IMR-90 (cell line): ENCODE data around the gene MTLN. TPM values are rescaled to one million over a fixed set of nuclear protein-coding genes. Genes with fewer than 3 reads are reported as not detected.
"Not testable (repeated sequence)": the region's sequence is repeated elsewhere in the genome, so short reads cannot be mapped to it uniquely, and the experiment has no call there.

Source experiments
- ATAC-seq: fragments of 200-7000 bp; cut with Tn5 transposase; 2 replicates; pipeline ENCODE4 v1.9.1; 2020; ENCODE audit warnings: low read depth, mild to moderate bottlenecking, moderate library complexity
- BruUV-seq: library from RNA; stranded (reverse); fragments of 400-500 nt; replicated peaks from 2 replicates; lab custom pipeline; 2021; lab: Mats Ljungman, UMichigan
- CTCF ChIA-PET: fragments of 300-600 bp; formaldehyde crosslinking; extraction: SDS; loops from one replicate; lab custom pipeline; 2021; ENCODE audit warnings: antibody characterized with exemption; lab: Yijun Ruan, JAX
- POLR2A ChIA-PET: fragments of 300-600 bp; sonication (Branson Sonifier 250); formaldehyde crosslinking; loops from one replicate; lab custom pipeline; 2022; ENCODE audit warnings: antibody characterized with exemption; ENCODE audit not compliant: unreplicated experiment; lab: Charles Lee
- DNase-seq: peaks from one replicate; pipeline ENCODE4 v3.0.0; 2013
- H2AFZ ChIP-seq: replicated peaks from 2 replicates; pipeline ENCODE3; 2013; ENCODE audit warnings: low read length, mild to moderate bottlenecking; ENCODE audit not compliant: poor library complexity
- H2AK5ac ChIP-seq: 2 replicates; pipeline ENCODE4 v1.6.1; 2013; ENCODE audit warnings: low read depth, low read length, inconsistent platforms
- H2AK9ac ChIP-seq: replicated peaks from 2 replicates; pipeline ENCODE3; 2013; ENCODE audit warnings: mild to moderate bottlenecking, low read depth, low read length, moderate library complexity; ENCODE audit not compliant: poor library complexity
- H2BK120ac ChIP-seq: 2 replicates; pipeline ENCODE4 v1.6.1; 2013; ENCODE audit warnings: low read depth, low read length, inconsistent platforms
- H2BK15ac ChIP-seq: 3 replicates; pipeline ENCODE4 v1.6.1; 2013; ENCODE audit warnings: low read depth, low read length, inconsistent platforms
- H2BK20ac ChIP-seq: 2 replicates; pipeline ENCODE4 v1.6.1; 2013; ENCODE audit warnings: low read depth, mild to moderate bottlenecking, inconsistent platforms, low read length, moderate library complexity
- H2BK5ac ChIP-seq: 2 replicates; pipeline ENCODE4 v1.6.1; 2013; ENCODE audit warnings: mild to moderate bottlenecking, low read depth, low read length, inconsistent platforms; ENCODE audit not compliant: poor library complexity, severe bottlenecking
- H3K14ac ChIP-seq: replicated peaks from 2 replicates; pipeline ENCODE4 v1.6.1; 2013; ENCODE audit warnings: low read depth, low read length, inconsistent platforms
- H3K18ac ChIP-seq: 2 replicates; pipeline ENCODE4 v1.6.1; 2013; ENCODE audit warnings: low read depth, low read length, control low read depth
- H3K23ac ChIP-seq: 2 replicates; pipeline ENCODE4 v1.6.1; 2013; ENCODE audit warnings: low read depth, low read length, inconsistent platforms
- H3K27ac ChIP-seq: 2 replicates; pipeline ENCODE4 v1.5.1; 2013; ENCODE audit warnings: mild to moderate bottlenecking, control low read depth, low read length; ENCODE audit not compliant: insufficient read depth
- H3K27me3 ChIP-seq: 2 replicates; pipeline ENCODE4 v1.6.1; 2013; ENCODE audit warnings: low read length; ENCODE audit not compliant: control insufficient read depth, insufficient read depth
- H3K36me3 ChIP-seq: 2 replicates; pipeline ENCODE4 v1.6.1; 2013; ENCODE audit warnings: low read length, mixed read lengths; ENCODE audit not compliant: control insufficient read depth, insufficient read depth
- H3K4ac ChIP-seq: 2 replicates; pipeline ENCODE4 v1.6.1; 2013; ENCODE audit warnings: low read depth, low read length, inconsistent platforms
- H3K4me1 ChIP-seq: 2 replicates; pipeline ENCODE4 v1.6.1; 2013; ENCODE audit warnings: low read length, mixed read lengths; ENCODE audit not compliant: control insufficient read depth, insufficient read depth
- H3K4me2 ChIP-seq: 2 replicates; pipeline ENCODE4 v1.6.1; 2013; ENCODE audit warnings: low read depth, mild to moderate bottlenecking, control low read depth, low read length, moderate library complexity
- H3K4me3 ChIP-seq: 2 replicates; pipeline ENCODE4 v1.5.1; 2013; ENCODE audit warnings: low read depth, mild to moderate bottlenecking, control low read depth, low read length, moderate library complexity; ENCODE audit not compliant: insufficient read depth
- H3K56ac ChIP-seq: 2 replicates; pipeline ENCODE4 v1.6.1; 2013; ENCODE audit warnings: low read length, inconsistent platforms; ENCODE audit not compliant: insufficient read depth; ENCODE audit errors: extremely low read depth
- H3K79me1 ChIP-seq, 2 experiments: 2 replicates each; pipeline ENCODE4 v1.6.1; 2013; ENCODE audit warnings: low read length in 2 of 2, inconsistent platforms in 1 of 2, low read depth in 1 of 2
- H3K9ac ChIP-seq: 2 replicates; pipeline ENCODE4 v1.6.1; 2013; ENCODE audit warnings: low read depth, low read length, control low read depth
- H3K9me1 ChIP-seq: 2 replicates; pipeline ENCODE4 v1.6.1; 2013; ENCODE audit warnings: low read length, inconsistent platforms; ENCODE audit not compliant: insufficient read depth
- H3K9me3 ChIP-seq: 2 replicates; pipeline ENCODE4 v1.6.1; 2013; ENCODE audit warnings: low read length; ENCODE audit not compliant: control insufficient read depth, insufficient read depth
- H4K20me1 ChIP-seq: 2 replicates; pipeline ENCODE4 v1.6.1; 2013; ENCODE audit warnings: low read length, inconsistent platforms; ENCODE audit not compliant: insufficient read depth
- H4K5ac ChIP-seq: 2 replicates; pipeline ENCODE4 v1.6.1; 2013; ENCODE audit warnings: mild to moderate bottlenecking, low read depth, low read length, control low read depth
- H4K8ac ChIP-seq, 2 experiments: 2 replicates each; pipeline ENCODE4 v1.6.1; 2013; ENCODE audit warnings: low read depth in 2 of 2, low read length in 2 of 2, control low read depth in 1 of 2, inconsistent platforms in 1 of 2
- H4K91ac ChIP-seq: 2 replicates; pipeline ENCODE4 v1.6.1; 2013; ENCODE audit warnings: low read depth, low read length, inconsistent platforms; ENCODE audit not compliant: insufficient read depth
- WGBS, 2 experiments: methylation state at CpG; one replicate each; pipeline versions ENCODE4 v1.1.5 to v1.1.7; 2013; ENCODE audit warnings: missing lambda C conversion rate in 2 of 2; ENCODE audit not compliant: insufficient read length in 1 of 2; ENCODE audit errors: extremely low coverage in 2 of 2; 5-methylcytosine and 5-hydroxymethylcytosine counted together
- dilution Hi-C: fragments of 300-500 bp; cut with HindIII; formaldehyde crosslinking; loops from one replicate; pipeline ENCODE4 v1.14.3; 2018; ENCODE audit warnings: low sequenced_read_pairs; ENCODE audit not compliant: unreplicated experiment
- in situ Hi-C: fragments of 300-500 bp; cut with MboI; formaldehyde crosslinking; loops from 3 replicates; pipeline ENCODE4 v1.14.3; 2019; ENCODE audit warnings: low sequenced_read_pairs, inconsistent platforms, mixed read lengths
- intact Hi-C: fragments of 100-400 bp; cut with micrococcal nuclease; formaldehyde crosslinking; loops from 2 replicates; pipeline ENCODE4 v1.10.0; 2022
- polyA plus RNA-seq, 3 experiments: library from polyadenylated mRNA; depleted of rRNA; stranded (reverse); fragments of >200 nt; gene quantifications; 2 replicates each; pipeline ENCODE4 v1.2.3, GENCODE V29; 2012; ENCODE audit warnings: low replicate concordance in 1 of 3
- total RNA-seq: library from RNA; depleted of rRNA; stranded (reverse); fragments of >200 nt; gene quantifications from 2 replicates; pipeline ENCODE4 v1.2.3, GENCODE V29; 2012

Gene MTLN
- total and polyA plus RNA-seq, 2 of the 4 experiments (the other 2 are of a cell fraction), result 13.5 to 14.5 TPM

- H3K27ac ChIP-seq, H3K9me1 ChIP-seq, DNase-seq, H4K20me1 ChIP-seq, ATAC-seq, H3K56ac ChIP-seq, BruUV-seq, dilution Hi-C loops, H3K9me3 ChIP-seq, POLR2A ChIA-PET, in situ Hi-C loops, H3K4me2 ChIP-seq, intact Hi-C loops, CTCF ChIA-PET, H3K79me1 ChIP-seq, H2AK5ac ChIP-seq, H3K9ac ChIP-seq, H3K4me1 ChIP-seq, H3K4me3 ChIP-seq, H2BK5ac ChIP-seq, H2BK120ac ChIP-seq, H3K18ac ChIP-seq, H2BK20ac ChIP-seq, H2AFZ ChIP-seq, H4K8ac ChIP-seq, H3K4ac ChIP-seq, H3K36me3 ChIP-seq, H3K27me3 ChIP-seq, H4K91ac ChIP-seq, H3K14ac ChIP-seq, H2AK9ac ChIP-seq, H3K23ac ChIP-seq, H2BK15ac ChIP-seq, H4K5ac ChIP-seq: not testable (repeated sequence)
- no CpG with 5 or more reads among the region's 7 CpGs for WGBS, 2 experiments
Observed at GRCh38 chr2:110248081-110248795, 35.9 kb upstream of the MTLN start.

GRCh38 chr2:110245488-110246435, 33.4 kb upstream of the MTLN start:
- H3K14ac ChIP-seq, H2BK15ac ChIP-seq, H3K4me2 ChIP-seq, H3K36me3 ChIP-seq, H3K4me3 ChIP-seq, in situ Hi-C loops, H2BK120ac ChIP-seq, H2AFZ ChIP-seq, CTCF ChIA-PET, H3K4me1 ChIP-seq, dilution Hi-C loops, H4K8ac ChIP-seq, BruUV-seq, H3K23ac ChIP-seq, H2BK20ac ChIP-seq, H3K9me3 ChIP-seq, intact Hi-C loops, DNase-seq, H3K4ac ChIP-seq, H4K5ac ChIP-seq, H3K9me1 ChIP-seq, H2AK5ac ChIP-seq, POLR2A ChIA-PET, H3K27me3 ChIP-seq, H4K20me1 ChIP-seq, H2BK5ac ChIP-seq, H2AK9ac ChIP-seq, H3K79me1 ChIP-seq, H3K27ac ChIP-seq, H3K56ac ChIP-seq, H4K91ac ChIP-seq, H3K9ac ChIP-seq, H3K18ac ChIP-seq: not testable (repeated sequence)
- no CpG with 5 or more reads among the region's 89 CpGs for WGBS, 2 experiments
- peak; percentile 53 for ATAC-seq
